ENCODE measurements around the gene WDR82. TPM values are rescaled to one million over a fixed set of nuclear protein-coding genes. Genes with fewer than 3 reads are reported as not detected.

WDR82 gene
- total and polyA plus RNA-seq, 9 of the 15 experiments (the other 6 are each of a cell fraction or from before 2014, with no cell fraction given), result 6.4 to 62.9 (median 37.1) TPM

- TF ChIP-seq PBX2 (CRISPR knock-in tag; IDR thresholded peaks at IDR 0.05; ENCODE audit: low read depth) (no peak), PBX2 (tag; conservative IDR thresholded peaks at IDR 0.05; ENCODE audit: low read depth) (no peak), NR2C1 (IDR thresholded peaks at IDR 0.05) (no peak), NR2C1 (tag; IDR thresholded peaks at IDR 0.05) (no peak), CEBPB (tag; IDR thresholded peaks at IDR 0.05) (peak; percentile 97), FOSL1 (tag; conservative IDR thresholded peaks at IDR 0.05) (0 out of 2 replicates have a peak, but pooled peaks have one; percentile 14), CAMTA2 (CRISPR knock-in tag; conservative IDR thresholded peaks at IDR 0.05) (no peak)
- TF ChIP-seq, protein P1, sequence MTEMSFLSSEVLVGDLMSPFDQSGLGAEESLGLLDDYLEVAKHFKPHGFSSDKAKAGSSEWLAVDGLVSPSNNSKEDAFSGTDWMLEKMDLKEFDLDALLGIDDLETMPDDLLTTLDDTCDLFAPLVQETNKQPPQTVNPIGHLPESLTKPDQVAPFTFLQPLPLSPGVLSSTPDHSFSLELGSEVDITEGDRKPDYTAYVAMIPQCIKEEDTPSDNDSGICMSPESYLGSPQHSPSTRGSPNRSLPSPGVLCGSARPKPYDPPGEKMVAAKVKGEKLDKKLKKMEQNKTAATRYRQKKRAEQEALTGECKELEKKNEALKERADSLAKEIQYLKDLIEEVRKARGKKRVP (CRISPR knock-in tag; IDR thresholded peaks at IDR 0.05), result peak; percentile 68
These were observed 67.9 kb downstream of the WDR82 start (continued) for GRCh38 chr3:52210550-52211046.

- Histone ChIP-seq H3K9ac (ENCODE audit: insufficient read depth in 1 of 2, low read depth in 2 of 2, low read length in 2 of 2) (0 out of 4 replicates have a peak overlapping the region, but pooled peaks of 1 of the 2 experiments have one; percentile 35), H3K36me3 (ENCODE audit: control insufficient read depth, insufficient read depth, low read length) (peaks cover 92% of the 10 kb centered on the region), H3K9me3 (replicated peaks; ENCODE audit: control insufficient read depth, insufficient read depth, low read depth, low read length) (no peaks in the 10 kb centered on the region), H3K9me1 (ENCODE audit: control insufficient read depth, insufficient read depth, low read length) (no peaks in the 10 kb centered on the region), H3K4me2 (ENCODE audit: insufficient read depth, low read length) (no peak overlapping the region), H3K4me3 (no peak overlapping the region), H3K4me1 (replicated peaks in 1 of 2; ENCODE audit: control insufficient read depth in 2 of 2, insufficient read depth in 2 of 2, low read length in 2 of 2) (no peaks in the 10 kb centered on the region; a peak in 1 of 5 replicates), H3K27ac (ENCODE audit: extremely low read depth, low read depth, low read length) (no peak overlapping the region), H2AFZ (ENCODE audit: low read depth, low read length) (no peak overlapping the region), H3K79me2 (ENCODE audit: control insufficient read depth, insufficient read depth, low read length) (no peaks in the 10 kb centered on the region), H3K27me3 (ENCODE audit: control insufficient read depth in 2 of 2, insufficient read depth in 2 of 2, low read length in 2 of 2) (no peaks in the 10 kb centered on the region), H4K20me1 (replicated peaks; ENCODE audit: control insufficient read depth, insufficient read depth, low read length) (no peaks in the 10 kb centered on the region)
- no peak for ATAC-seq
- POLR2A ChIA-PET, result interaction anchor here (1.0 kb wide), 1 partner anchor 29 kb away, joined by 4 read pairs; the partner anchor contains the start of gene TWF2
- intact Hi-C loops (cut with micrococcal nuclease), result no loop called here
- in situ Hi-C loops (cut with MboI), result no loop called here
- no peak for DNase-seq (ENCODE audit: extremely low read depth in 1 of 4, low spot score in 3 of 4)
- BruUV-seq (replicated peaks), result no TSS peak
- no peak for FAIRE-seq
- CTCF ChIA-PET (ENCODE audit: low intra/inter-chr PET ratio), result no interaction called here
- TF ChIP-seq ATF2 (CRISPR knock-in tag; IDR thresholded peaks at IDR 0.05) (no peak), ZNF79 (CRISPR knock-in tag; IDR thresholded peaks at IDR 0.05; ENCODE audit: low read depth) (no peak), TRIM25 (IDR thresholded peaks at IDR 0.05; ENCODE audit: borderline replicate concordance) (no peak), POLR2AphosphoS5 (IDR thresholded peaks at IDR 0.05; ENCODE audit: control insufficient read depth, insufficient read depth, low read depth, low read length) (no peak), POLR2B (IDR thresholded peaks at IDR 0.05; ENCODE audit: low read depth, partially characterized antibody) (no peak), ETS2 (tag; IDR thresholded peaks at IDR 0.05; ENCODE audit: borderline replicate concordance, poor library complexity, severe bottlenecking) (no peak), NRF1 (conservative IDR thresholded peaks at IDR 0.05 in 1 of 2, IDR thresholded peaks at IDR 0.05 in 1 of 2) (no peak), CBFA2T2 (conservative IDR thresholded peaks at IDR 0.05) (no peak)
These were observed 68.4 kb downstream of the WDR82 start for GRCh38 chr3:52210037-52210436.
